ENCODE measurements around the gene PPP1R12C.

The PPP1R12C gene

DNA sequence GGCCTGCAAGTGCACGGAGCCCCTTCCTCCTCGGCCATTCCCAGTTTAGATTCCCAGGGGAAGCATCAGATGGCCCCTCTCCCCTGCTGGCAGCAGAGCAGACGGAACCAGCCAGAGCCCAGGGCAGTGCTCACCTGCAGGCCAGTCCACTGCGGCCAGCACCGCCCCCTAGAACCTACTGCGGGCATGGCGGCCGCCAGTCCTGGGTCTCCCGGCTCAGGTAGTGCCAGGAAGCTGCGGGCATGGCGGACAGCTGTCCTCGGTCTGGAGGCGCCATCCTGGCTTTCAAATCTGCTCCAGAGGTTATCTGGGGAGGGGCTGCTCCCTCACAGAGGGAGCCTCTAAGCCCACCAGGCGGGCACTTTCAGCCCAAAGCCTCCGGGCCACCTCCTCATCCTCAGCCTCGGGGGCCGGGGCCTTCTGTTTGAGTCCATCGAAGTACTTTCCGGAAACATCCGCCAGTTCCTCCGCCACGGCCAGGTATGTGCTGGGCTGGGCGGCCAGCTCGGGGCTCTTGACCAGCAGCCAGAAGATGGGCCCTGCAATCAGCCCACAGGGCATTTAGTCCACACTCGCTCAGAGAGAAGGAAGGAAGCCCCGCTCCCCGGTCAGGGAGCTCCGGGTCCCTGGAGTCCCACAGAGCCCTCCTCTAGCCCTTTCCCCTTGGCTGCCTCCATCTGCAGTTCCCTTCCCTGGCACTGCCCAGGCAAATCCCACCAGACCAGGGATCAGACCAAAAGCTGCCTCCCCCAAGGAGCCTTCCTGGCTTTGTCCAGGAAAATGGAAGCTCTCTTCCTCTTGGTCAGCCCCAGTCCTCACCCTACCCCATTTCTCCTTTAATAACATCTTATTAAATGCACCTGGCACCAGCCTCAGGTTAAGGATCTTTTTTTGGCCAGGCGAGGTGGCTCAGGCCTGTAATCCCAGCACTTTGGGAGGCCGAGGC lies 72.4 kb downstream of the PPP1R12C start:
- DNase-seq (ENCODE audit: low read depth): no peak

DNA sequence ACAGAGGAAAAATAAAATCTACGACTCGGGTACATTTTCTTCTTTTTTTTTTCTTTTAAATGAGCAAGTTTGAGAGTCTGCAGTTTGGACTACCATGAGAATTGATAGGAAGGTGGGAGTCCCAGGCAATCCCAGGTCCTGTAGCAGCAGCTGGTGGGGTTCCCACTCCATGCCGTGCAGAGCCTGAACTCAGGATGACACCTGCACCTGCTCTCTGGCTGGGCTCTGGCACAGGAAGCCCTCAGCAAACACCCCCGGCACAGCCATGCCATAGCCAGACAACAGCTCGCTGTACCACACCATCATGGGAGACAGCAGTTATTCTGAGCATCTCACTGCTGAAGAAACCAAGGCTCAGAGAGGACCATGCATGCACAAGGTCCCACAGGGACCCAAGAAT lies 73.2 kb downstream of the PPP1R12C start:
- DNase-seq (ENCODE audit: low read depth): no peak

DNA sequence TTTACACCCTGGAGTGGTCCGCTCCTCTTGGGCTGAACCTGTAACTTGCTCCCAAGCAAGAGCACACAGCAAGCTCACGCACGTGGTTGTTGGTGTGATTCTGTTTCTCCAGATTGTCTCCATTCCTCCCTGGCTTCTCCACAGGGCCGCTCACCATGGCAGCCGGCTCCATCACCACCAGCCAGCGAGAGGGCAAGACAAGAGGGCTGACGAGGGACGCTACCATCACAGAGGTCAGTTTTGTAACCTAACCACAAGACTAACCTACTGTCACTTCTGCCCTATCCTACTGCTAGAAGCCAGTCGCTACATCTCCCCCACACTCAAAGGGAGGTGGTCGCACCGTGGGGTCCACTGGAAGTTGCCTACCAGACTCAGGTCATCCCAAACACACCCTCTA lies 74.7 kb downstream of the PPP1R12C start:
- no peak for DNase-seq (ENCODE audit: low read depth)

DNA sequence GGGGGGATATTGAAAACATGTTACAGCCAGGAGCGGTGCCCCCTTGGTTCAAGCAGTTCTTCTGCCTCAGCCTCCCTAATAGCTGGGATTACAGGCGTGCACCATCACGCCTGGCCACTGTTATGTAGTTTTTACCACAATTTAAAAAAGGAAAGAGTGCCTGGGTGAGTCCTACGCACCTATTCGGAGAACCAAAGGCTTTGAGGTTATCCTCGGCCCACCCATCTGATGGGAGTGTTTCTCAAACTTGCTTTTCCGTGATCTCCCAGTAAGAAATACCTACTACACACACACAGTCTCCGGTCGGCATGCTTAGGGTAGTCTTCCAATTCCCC lies 75.1 kb downstream of the PPP1R12C start:
- no peak for DNase-seq (ENCODE audit: low read depth)

DNA sequence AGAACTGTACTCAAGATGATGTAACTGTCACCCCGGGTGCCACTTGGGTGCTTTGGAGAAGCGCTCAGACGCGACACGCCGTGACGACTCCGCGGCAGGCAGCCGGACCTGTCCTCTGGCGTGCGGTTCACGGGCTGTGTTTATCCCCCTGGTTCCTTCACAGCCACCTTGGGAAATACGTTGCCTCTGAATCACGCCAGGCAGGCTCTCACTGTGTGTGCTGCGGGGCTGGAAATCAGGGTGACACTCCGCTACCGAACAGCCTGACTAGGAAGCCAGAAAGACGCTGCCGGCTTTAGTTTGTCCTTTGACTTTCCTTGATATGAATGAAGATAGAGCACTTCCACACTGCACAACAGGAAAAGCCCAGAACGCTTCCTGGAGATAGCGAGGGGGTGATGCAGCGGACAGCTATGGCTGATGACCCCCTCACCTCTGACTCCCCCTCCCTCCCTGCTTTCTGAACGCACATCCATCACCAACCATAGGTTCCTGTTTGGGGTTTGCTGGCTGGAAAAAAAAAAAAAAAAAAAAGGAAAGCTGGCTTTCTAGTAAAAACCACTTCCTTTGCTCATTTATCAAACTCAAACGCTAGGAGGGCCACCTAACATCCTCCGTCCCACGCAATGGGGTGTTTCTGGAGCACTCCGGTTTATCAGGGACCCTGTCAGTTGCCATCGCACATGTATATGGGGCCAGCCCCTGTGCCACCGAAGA lies 75.7 kb downstream of the PPP1R12C start:
- no peak for DNase-seq (ENCODE audit: low read depth)

DNA sequence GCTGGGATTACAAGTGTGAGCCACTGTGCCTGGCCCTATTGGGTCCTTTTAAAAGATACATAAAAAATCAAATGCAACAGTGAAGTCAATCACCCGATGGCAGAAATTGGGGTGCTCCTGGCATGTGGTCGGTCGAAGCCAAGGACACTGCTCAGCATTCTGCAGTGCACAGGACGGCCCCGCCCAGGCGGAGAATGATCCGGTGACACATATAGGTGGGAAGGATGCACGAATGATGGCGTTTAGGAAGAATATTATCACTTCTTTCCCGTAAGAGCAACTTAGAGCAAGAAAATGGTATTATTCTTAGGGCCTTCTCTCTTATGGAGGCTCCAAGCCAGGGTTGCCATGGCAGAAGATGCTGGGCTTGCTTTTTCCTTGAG lies 76.2 kb downstream of the PPP1R12C start:
- DNase-seq (ENCODE audit: low read depth): no peak
